H9 (cell line): ENCODE results near the gene EXOSC10. TPM values are rescaled to one million over a fixed set of nuclear protein-coding genes. Genes with fewer than 3 reads are reported as not detected.
"Not testable (repeated sequence)": the region's sequence is repeated elsewhere in the genome, so short reads cannot be mapped to it uniquely, and the experiment has no call there.

Experiments used
- DNase-seq: peaks from one replicate; pipeline ENCODE4 v3.0.0-alpha.2; 2017
- H2AFZ ChIP-seq: one replicate; pipeline ENCODE4 v1.6.1; 2013; ENCODE audit warnings: mild to moderate bottlenecking, low read length, control low read depth, moderate library complexity
- H2AK5ac ChIP-seq: 2 replicates; pipeline ENCODE4 v1.6.1; 2013; ENCODE audit warnings: low read length, control low read depth, mixed read lengths; ENCODE audit not compliant: insufficient read length
- H2BK120ac ChIP-seq: one replicate; pipeline ENCODE4 v1.6.1; 2013; ENCODE audit warnings: low read depth, mild to moderate bottlenecking, low read length, control low read depth, inconsistent platforms; ENCODE audit not compliant: poor library complexity, severe bottlenecking
- H2BK12ac ChIP-seq: 2 replicates; pipeline ENCODE4 v1.6.1; 2013; ENCODE audit warnings: low read length, control low read depth, mixed read lengths, low read depth; ENCODE audit not compliant: insufficient read length
- H2BK15ac ChIP-seq: 2 replicates; pipeline ENCODE4 v1.6.1; 2013; ENCODE audit warnings: low read depth, low read length, control low read depth
- H2BK20ac ChIP-seq: one replicate; pipeline ENCODE4 v1.6.1; 2013; ENCODE audit warnings: low read depth, mild to moderate bottlenecking, low read length, control low read depth, inconsistent platforms; ENCODE audit not compliant: poor library complexity, severe bottlenecking
- H2BK5ac ChIP-seq: 2 replicates; pipeline ENCODE4 v1.6.1; 2013; ENCODE audit warnings: low read length, control low read depth, mixed read lengths; ENCODE audit not compliant: insufficient read length
- H3K14ac ChIP-seq: 2 replicates; pipeline ENCODE4 v1.6.1; 2013; ENCODE audit warnings: low read length, control low read depth; ENCODE audit not compliant: insufficient read depth
- H3K18ac ChIP-seq: 2 replicates; pipeline ENCODE4 v1.6.1; 2013; ENCODE audit warnings: low read depth, mild to moderate bottlenecking, mixed read lengths, low read length, control low read depth; ENCODE audit not compliant: insufficient read length
- H3K23ac ChIP-seq: 2 replicates; pipeline ENCODE4 v1.6.1; 2013; ENCODE audit warnings: low read length, control low read depth, mixed read lengths, low read depth; ENCODE audit not compliant: insufficient read length
- H3K23me2 ChIP-seq: 2 replicates; pipeline ENCODE4 v1.6.1; 2013; ENCODE audit warnings: low read depth, mild to moderate bottlenecking, mixed read lengths, low read length, control low read depth; ENCODE audit not compliant: insufficient read length, poor library complexity, severe bottlenecking
- H3K27ac ChIP-seq: 2 replicates; pipeline ENCODE4 v1.5.1; 2013; ENCODE audit warnings: low read length, control low read depth, mixed read lengths, low read depth; ENCODE audit not compliant: insufficient read length
- H3K27me3 ChIP-seq: 2 replicates; pipeline ENCODE4 v1.6.1; 2013; ENCODE audit warnings: low read length, control low read depth, inconsistent platforms; ENCODE audit not compliant: insufficient read depth
- H3K4ac ChIP-seq: 2 replicates; pipeline ENCODE4 v1.6.1; 2013; ENCODE audit warnings: low read depth, mild to moderate bottlenecking, control low read depth, inconsistent platforms, low read length, moderate library complexity
- H3K4me1 ChIP-seq: 2 replicates; pipeline ENCODE4 v1.6.1; 2013; ENCODE audit warnings: low read length, control low read depth, inconsistent platforms; ENCODE audit not compliant: insufficient read depth
- H3K4me2 ChIP-seq: 2 replicates; pipeline ENCODE4 v1.6.1; 2013; ENCODE audit warnings: low read length, control low read depth, mixed read lengths; ENCODE audit not compliant: insufficient read length, insufficient read depth
- H3K56ac ChIP-seq: 2 replicates; pipeline ENCODE4 v1.6.1; 2013; ENCODE audit warnings: low read depth, mild to moderate bottlenecking, mixed read lengths, low read length, control low read depth; ENCODE audit not compliant: insufficient read length
- H3K79me1 ChIP-seq: 2 replicates; pipeline ENCODE4 v1.6.1; 2013; ENCODE audit warnings: low read depth, mild to moderate bottlenecking, moderate library complexity, low read length, control low read depth, inconsistent platforms; ENCODE audit not compliant: insufficient read depth, poor library complexity, severe bottlenecking
- H3K79me2 ChIP-seq: 2 replicates; pipeline ENCODE4 v1.6.1; 2013; ENCODE audit warnings: low read length, control low read depth, inconsistent platforms; ENCODE audit not compliant: insufficient read depth
- H3K9ac ChIP-seq: 2 replicates; pipeline ENCODE4 v1.6.1; 2013; ENCODE audit warnings: low read length, control low read depth, mixed read lengths; ENCODE audit not compliant: insufficient read length; ENCODE audit errors: extremely low read depth
- H3K9me3 ChIP-seq: one replicate; pipeline ENCODE4 v1.6.1; 2013; ENCODE audit warnings: low read depth, low read length, inconsistent platforms; ENCODE audit not compliant: control insufficient read depth
- H3T11ph ChIP-seq: one replicate; pipeline ENCODE4 v1.6.1; 2013; ENCODE audit warnings: mild to moderate bottlenecking, low read length, control low read depth, inconsistent platforms
- H4K20me1 ChIP-seq: one replicate; pipeline ENCODE4 v1.6.1; 2013; ENCODE audit not compliant: control insufficient read depth, insufficient read length, insufficient read depth
- H4K5ac ChIP-seq: 2 replicates; pipeline ENCODE4 v1.6.1; 2013; ENCODE audit warnings: low read depth, mild to moderate bottlenecking, mixed read lengths, low read length, control low read depth; ENCODE audit not compliant: insufficient read length
- H4K8ac ChIP-seq: replicated peaks from 2 replicates; pipeline ENCODE4 v1.6.1; 2013; ENCODE audit warnings: low read length, control low read depth, mixed read lengths, low read depth; ENCODE audit not compliant: insufficient read length
- H4K91ac ChIP-seq: 2 replicates; pipeline ENCODE4 v1.6.1; 2013; ENCODE audit warnings: low read depth, mild to moderate bottlenecking, moderate library complexity, mixed read lengths, low read length, control low read depth; ENCODE audit not compliant: insufficient read length
- H3K27ac Mint-ChIP-seq, 3 experiments: 2 replicates in 2 of 3; 3 replicates in 1 of 3; pipeline ENCODE4 v1.8.0; 2020 to 2021; ENCODE audit warnings: mixed read lengths in 3 of 3, mild to moderate bottlenecking in 1 of 3, moderate library complexity in 1 of 3
- H3K27me3 Mint-ChIP-seq: 2 replicates; pipeline ENCODE4 v1.8.0; 2021; ENCODE audit warnings: low read depth, mild to moderate bottlenecking, moderate library complexity, mixed read lengths
- H3K36me3 Mint-ChIP-seq, 3 experiments: 2 replicates in 2 of 3; 3 replicates in 1 of 3; pipeline ENCODE4 v1.8.0; 2020 to 2021; ENCODE audit warnings: low read depth in 3 of 3, mixed read lengths in 3 of 3; ENCODE audit not compliant: insufficient read depth in 1 of 3
- H3K4me1 Mint-ChIP-seq, 2 experiments: 2 replicates each; pipeline ENCODE4 v1.8.0; 2020; ENCODE audit warnings: mixed read lengths in 2 of 2
- H3K4me3 Mint-ChIP-seq, 2 experiments: 2 replicates in 1 of 2; 3 replicates in 1 of 2; pipeline ENCODE4 v1.8.0; 2020 to 2021; ENCODE audit warnings: mild to moderate bottlenecking in 2 of 2, mixed read lengths in 2 of 2, moderate library complexity in 1 of 2
- H3K9me3 Mint-ChIP-seq, 2 experiments: 2 replicates in 1 of 2; 3 replicates in 1 of 2; pipeline ENCODE4 v1.8.0; 2020; ENCODE audit warnings: mild to moderate bottlenecking in 2 of 2, mixed read lengths in 2 of 2, moderate library complexity in 1 of 2
- WGBS: extraction: QIAGEN DNeasy Blood & Tissue Kit; methylation state at CpG from one replicate; pipeline ENCODE4 v1.1.7; 2013; ENCODE audit warnings: missing lambda C conversion rate, low lambda C conversion rate, mixed read lengths; ENCODE audit not compliant: insufficient read length; ENCODE audit errors: extremely low coverage; 5-methylcytosine and 5-hydroxymethylcytosine counted together
- total RNA-seq: library from RNA; stranded (reverse); gene quantifications from 2 replicates; pipeline ENCODE4 v1.2.1, GENCODE V29; 2021
- TF ChIP-seq, protein P1 (sequence below): fragments of 200-600 bp; sonication (generic); conservative IDR thresholded peaks from 3 replicates; pipeline ENCODE4 v1.8.0; 2021; ENCODE audit warnings: antibody characterized with exemption, mild to moderate bottlenecking

EXOSC10 gene
- total RNA-seq, 1 experiment from 2014 or later, result 83.4 TPM

DNA sequence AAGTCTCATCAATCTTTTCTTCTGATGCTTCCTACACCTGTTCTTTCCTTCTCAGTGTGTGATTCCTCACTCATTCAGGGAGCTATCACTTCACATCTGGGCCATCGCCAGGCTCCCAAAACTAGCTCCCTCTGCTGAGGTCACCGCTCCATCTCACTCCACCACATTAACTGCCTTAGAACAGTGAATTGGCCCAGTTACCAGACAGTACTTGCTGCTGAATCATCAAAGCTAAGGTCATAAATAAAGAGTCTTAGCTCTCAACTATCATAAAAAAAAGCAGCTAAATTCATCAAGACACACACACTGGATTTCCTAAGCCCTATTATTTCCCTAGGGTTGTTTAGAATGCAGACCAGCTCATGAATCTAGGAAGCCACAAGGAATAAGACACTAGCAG is 21.0 kb downstream of the EXOSC10 start:
- H3K4me1 ChIP-seq, result no peaks in the 10 kb centered on the region
- Mint-ChIP-seq H3K27me3 (no peaks in the 10 kb centered on the region), H3K4me1 (no peaks in the 10 kb centered on the region), H3K27ac (no peak overlapping the region), H3K4me3 (no peak overlapping the region), H3K36me3 (peaks cover 56 to 80% (median 74%) of the 10 kb centered on the region in 3 experiments), H3K9me3 (no peaks in the 10 kb centered on the region)
- H2BK5ac ChIP-seq, result no peak overlapping the region
- H2BK20ac ChIP-seq, result no peak overlapping the region
- no peak overlapping the region for H4K5ac ChIP-seq
- H2BK15ac ChIP-seq, result no peak overlapping the region
- H3K23ac ChIP-seq, result no peak overlapping the region
- H3K27me3 ChIP-seq, result no peaks in the 10 kb centered on the region
- no peak overlapping the region for H3K4me2 ChIP-seq
- H2BK120ac ChIP-seq, result no peak overlapping the region
- DNase-seq, result no peak
- H3K9ac ChIP-seq, result no peak overlapping the region
- no peaks in the 10 kb centered on the region for H4K20me1 ChIP-seq
- H3K14ac ChIP-seq, result no peak overlapping the region
- TF ChIP-seq, protein P1, sequence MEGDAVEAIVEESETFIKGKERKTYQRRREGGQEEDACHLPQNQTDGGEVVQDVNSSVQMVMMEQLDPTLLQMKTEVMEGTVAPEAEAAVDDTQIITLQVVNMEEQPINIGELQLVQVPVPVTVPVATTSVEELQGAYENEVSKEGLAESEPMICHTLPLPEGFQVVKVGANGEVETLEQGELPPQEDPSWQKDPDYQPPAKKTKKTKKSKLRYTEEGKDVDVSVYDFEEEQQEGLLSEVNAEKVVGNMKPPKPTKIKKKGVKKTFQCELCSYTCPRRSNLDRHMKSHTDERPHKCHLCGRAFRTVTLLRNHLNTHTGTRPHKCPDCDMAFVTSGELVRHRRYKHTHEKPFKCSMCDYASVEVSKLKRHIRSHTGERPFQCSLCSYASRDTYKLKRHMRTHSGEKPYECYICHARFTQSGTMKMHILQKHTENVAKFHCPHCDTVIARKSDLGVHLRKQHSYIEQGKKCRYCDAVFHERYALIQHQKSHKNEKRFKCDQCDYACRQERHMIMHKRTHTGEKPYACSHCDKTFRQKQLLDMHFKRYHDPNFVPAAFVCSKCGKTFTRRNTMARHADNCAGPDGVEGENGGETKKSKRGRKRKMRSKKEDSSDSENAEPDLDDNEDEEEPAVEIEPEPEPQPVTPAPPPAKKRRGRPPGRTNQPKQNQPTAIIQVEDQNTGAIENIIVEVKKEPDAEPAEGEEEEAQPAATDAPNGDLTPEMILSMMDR, result no peak
- no peak overlapping the region for H3K56ac ChIP-seq
- no peaks in the 10 kb centered on the region for H3K79me1 ChIP-seq
- no peak overlapping the region for H3K4ac ChIP-seq
- H3K23me2 ChIP-seq, result no peaks in the 10 kb centered on the region
- H3K79me2 ChIP-seq, result no peaks in the 10 kb centered on the region
- no peak overlapping the region for H3K18ac ChIP-seq
- H2BK12ac ChIP-seq, result no peak overlapping the region
- H3K9me3 ChIP-seq, result no peaks in the 10 kb centered on the region
- no peak overlapping the region for H2AK5ac ChIP-seq
- no CpG with 5 or more reads among the region's 2 CpGs for WGBS
- H3T11ph ChIP-seq, result no peak overlapping the region
- H4K91ac ChIP-seq, result no peak overlapping the region
- no peak overlapping the region for H3K27ac ChIP-seq
- H2AFZ ChIP-seq, result no peak overlapping the region
- H4K8ac ChIP-seq, result no peak overlapping the region

DNA sequence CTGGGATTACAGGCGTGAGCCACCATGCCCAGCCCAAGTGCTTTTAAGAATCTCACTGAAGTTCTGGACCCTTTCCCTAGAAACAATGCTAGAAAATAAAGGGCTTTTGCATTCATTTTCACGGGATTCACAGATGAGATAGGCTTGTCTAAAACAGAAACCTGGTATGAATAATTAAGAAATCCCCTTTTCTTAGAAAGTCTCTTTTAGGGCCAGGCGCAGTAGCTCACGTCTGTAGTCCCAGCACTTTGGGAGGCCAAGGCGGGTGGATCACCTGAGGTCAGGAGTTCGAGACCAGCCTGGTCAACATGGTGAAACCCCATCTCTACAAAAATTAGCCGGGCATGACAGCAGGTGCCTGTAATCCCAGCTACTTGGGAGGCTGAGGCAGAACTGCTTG is 26.3 kb downstream of the EXOSC10 start:
- H2BK120ac ChIP-seq, H3K9me3 Mint-ChIP-seq, H3K9me3 ChIP-seq, H4K91ac ChIP-seq, H3K27me3 Mint-ChIP-seq, H3K23ac ChIP-seq, H3K56ac ChIP-seq, H3K18ac ChIP-seq, H3K4ac ChIP-seq, H2BK15ac ChIP-seq, H3T11ph ChIP-seq, H2BK5ac ChIP-seq, DNase-seq, H3K4me2 ChIP-seq, H4K20me1 ChIP-seq, H3K14ac ChIP-seq, H3K79me1 ChIP-seq, H2BK20ac ChIP-seq, H3K4me3 Mint-ChIP-seq, H3K9ac ChIP-seq, H4K5ac ChIP-seq, H2AFZ ChIP-seq, H3K27me3 ChIP-seq, H3K4me1 Mint-ChIP-seq, H2BK12ac ChIP-seq, H4K8ac ChIP-seq, H3K23me2 ChIP-seq, H2AK5ac ChIP-seq, H3K27ac Mint-ChIP-seq, H3K27ac ChIP-seq, H3K4me1 ChIP-seq, H3K79me2 ChIP-seq: not testable (repeated sequence)
- H3K36me3 Mint-ChIP-seq, result peaks cover 52 to 90% (median 84%) of the 10 kb centered on the region in 3 experiments
- no CpG with 5 or more reads among the region's 7 CpGs for WGBS
